ENCODE data around the gene ZNHIT3. TPM values are rescaled to one million over a fixed set of nuclear protein-coding genes. Genes with fewer than 3 reads are reported as not detected.

Gene ZNHIT3
- total and polyA plus RNA-seq, 3 donors from 2014 or later = 45.8 to 123 (median 46.0) TPM

DNA sequence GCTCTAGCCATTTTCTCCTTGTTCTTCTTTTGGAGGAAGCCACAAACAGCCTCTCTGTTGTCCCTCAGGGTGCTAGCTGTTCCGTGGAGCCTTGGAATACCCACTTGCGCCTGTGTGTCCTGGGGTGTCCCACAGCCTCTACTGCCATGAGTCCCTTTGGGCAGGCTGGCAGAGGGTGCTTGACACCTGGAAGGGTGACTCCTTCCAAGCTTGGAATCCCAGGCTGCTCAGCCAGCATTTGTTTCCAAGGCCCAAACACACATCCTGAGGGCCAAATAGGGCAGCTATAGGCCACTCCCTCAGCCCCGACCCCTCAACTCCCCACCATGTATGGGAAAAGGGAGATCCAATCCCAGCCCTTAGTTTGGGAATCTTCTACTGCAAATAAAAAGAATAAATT lies 14.9 kb downstream of the ZNHIT3 start:
- Histone ChIP-seq H3K27ac (no peak overlapping the region), H3K36me3 (ENCODE audit: low read depth, missing control alignments) (no peaks in the 10 kb centered on the region), H3K27me3 (no peaks in the 10 kb centered on the region), H3K9me3 (no peaks in the 10 kb centered on the region), H3K4me3 (no peak overlapping the region), H3K4me1 (no peaks in the 10 kb centered on the region)
- TF ChIP-seq POLR2A (IDR thresholded peaks at IDR 0.05) = no peak
- TF ChIP-seq, protein P1, sequence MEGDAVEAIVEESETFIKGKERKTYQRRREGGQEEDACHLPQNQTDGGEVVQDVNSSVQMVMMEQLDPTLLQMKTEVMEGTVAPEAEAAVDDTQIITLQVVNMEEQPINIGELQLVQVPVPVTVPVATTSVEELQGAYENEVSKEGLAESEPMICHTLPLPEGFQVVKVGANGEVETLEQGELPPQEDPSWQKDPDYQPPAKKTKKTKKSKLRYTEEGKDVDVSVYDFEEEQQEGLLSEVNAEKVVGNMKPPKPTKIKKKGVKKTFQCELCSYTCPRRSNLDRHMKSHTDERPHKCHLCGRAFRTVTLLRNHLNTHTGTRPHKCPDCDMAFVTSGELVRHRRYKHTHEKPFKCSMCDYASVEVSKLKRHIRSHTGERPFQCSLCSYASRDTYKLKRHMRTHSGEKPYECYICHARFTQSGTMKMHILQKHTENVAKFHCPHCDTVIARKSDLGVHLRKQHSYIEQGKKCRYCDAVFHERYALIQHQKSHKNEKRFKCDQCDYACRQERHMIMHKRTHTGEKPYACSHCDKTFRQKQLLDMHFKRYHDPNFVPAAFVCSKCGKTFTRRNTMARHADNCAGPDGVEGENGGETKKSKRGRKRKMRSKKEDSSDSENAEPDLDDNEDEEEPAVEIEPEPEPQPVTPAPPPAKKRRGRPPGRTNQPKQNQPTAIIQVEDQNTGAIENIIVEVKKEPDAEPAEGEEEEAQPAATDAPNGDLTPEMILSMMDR (IDR thresholded peaks at IDR 0.05) = no peak
- DNase-seq = no peak
- 78 to 89% methylated on average over 3 of the region's 3 CpGs for WGBS, 2 donors
- intact Hi-C loops (cut with DNase I; ENCODE audit: low total_unique reads) = no loop called here

DNA sequence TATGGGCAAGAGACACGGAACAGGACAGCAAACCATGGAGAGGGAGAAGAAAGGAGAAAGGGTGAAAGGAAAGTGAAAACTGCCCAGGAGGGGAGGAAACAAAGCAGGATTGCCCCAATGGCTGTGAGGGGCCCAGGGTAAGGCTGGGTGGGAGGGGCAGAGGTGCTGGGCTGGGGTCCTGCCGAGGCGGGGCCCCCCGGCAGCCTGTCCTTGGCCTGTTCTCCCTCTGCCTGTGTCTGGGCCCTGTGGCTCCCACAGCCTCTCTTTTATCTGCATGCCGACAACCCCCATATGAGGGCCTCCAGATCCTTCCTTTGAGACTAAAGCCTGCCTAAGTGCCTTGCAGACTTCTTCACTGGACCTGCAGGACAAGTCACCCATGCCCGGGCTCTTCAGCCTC lies 15.5 kb downstream of the ZNHIT3 start:
- H3K9me3 ChIP-seq = no peaks in the 10 kb centered on the region
- TF ChIP-seq POLR2A (IDR thresholded peaks at IDR 0.05) = no peak
- TF ChIP-seq, protein P1 (IDR thresholded peaks at IDR 0.05) = no peak
- H3K27ac ChIP-seq = no peak overlapping the region
- WGBS, 2 donors = 83 to 89% methylated on average over 6 of the region's 6 CpGs
- H3K4me1 ChIP-seq = no peaks in the 10 kb centered on the region
- H3K4me3 ChIP-seq = no peak overlapping the region
- intact Hi-C loops (cut with DNase I; ENCODE audit: low total_unique reads) = no loop called here
- H3K27me3 ChIP-seq = no peaks in the 10 kb centered on the region
- DNase-seq = no peak
- no peaks in the 10 kb centered on the region for H3K36me3 ChIP-seq (ENCODE audit: low read depth, missing control alignments)

DNA sequence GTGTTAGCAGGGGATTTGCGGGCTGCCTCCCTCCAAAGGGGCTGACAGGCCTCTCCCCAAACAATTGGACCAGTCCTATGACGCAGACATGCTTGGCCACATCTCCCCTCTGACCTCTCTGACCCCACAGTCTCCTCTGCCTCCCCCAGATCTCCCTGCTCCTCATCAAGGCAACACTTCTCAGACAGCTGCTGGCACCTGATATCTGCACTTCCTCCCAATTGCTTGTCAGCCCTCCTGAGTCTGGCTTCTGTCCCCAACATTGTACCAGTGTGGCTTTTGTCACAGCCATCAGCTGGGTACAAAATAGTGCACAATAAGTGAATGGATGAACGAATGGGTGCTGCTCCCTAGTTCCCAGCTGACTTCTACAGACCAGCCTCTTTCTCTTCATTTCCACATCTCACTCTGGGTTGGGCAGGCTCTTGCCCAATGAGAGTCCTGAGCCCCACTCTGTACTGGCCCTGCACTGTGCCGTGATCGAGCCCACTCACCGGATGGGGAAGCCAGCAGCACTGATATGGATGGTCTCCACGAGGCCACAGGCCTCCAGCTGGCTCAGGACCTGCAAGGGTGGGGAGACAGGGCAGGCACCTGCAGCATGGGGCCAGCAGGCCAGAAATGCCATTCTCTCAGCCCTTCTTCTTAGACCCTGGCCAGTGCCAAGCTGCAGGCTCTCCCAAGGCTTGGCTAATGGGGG lies 17.1 kb downstream of the ZNHIT3 start:
- intact Hi-C loops (cut with DNase I; ENCODE audit: low total_unique reads) = no loop called here

DNA sequence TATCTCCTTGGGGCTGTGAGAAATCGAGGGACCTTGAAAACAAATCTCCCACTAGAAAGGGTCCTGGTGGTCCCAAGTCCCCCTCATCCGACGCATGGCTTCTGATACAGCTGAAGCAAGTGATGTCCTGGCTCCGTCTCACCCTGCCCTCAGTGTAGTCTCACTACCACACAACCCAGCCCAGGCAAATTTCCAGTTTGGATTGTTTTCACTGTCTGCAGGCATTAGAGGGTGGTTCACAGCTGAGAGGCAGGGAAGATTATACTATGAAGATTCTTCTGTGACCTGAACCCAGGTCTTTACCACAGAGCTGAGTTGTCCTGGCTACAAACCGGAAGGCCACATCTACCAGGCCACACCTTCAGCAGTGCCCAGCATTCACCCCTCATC lies 17.7 kb downstream of the ZNHIT3 start:
- DNase-seq = no peak
- 91 to 100% methylated on average over 1 to 5 of the region's 5 CpGs for WGBS, 2 donors
- Histone ChIP-seq H3K27me3 (no peaks in the 10 kb centered on the region), H3K4me3 (no peak overlapping the region), H3K27ac (no peak overlapping the region), H3K4me1 (no peaks in the 10 kb centered on the region), H3K9me3 (no peaks in the 10 kb centered on the region), H3K36me3 (ENCODE audit: low read depth, missing control alignments) (no peaks in the 10 kb centered on the region)
- TF ChIP-seq, protein P1 (IDR thresholded peaks at IDR 0.05) = no peak
- TF ChIP-seq POLR2A (IDR thresholded peaks at IDR 0.05) = no peak
- intact Hi-C loops (cut with DNase I; ENCODE audit: low total_unique reads) = no loop called here

More for the DNA sequence above, 17.1 kb downstream of the ZNHIT3 start:
- 96 to 97% methylated on average over 3 to 7 of the region's 7 CpGs for WGBS, 2 donors
- no peak for DNase-seq
- TF ChIP-seq POLR2A (IDR thresholded peaks at IDR 0.05) = no peak
- TF ChIP-seq, protein P1 (IDR thresholded peaks at IDR 0.05) = no peak
- Histone ChIP-seq H3K4me3 (no peak overlapping the region), H3K27me3 (no peaks in the 10 kb centered on the region), H3K27ac (no peak overlapping the region), H3K4me1 (no peaks in the 10 kb centered on the region), H3K9me3 (no peaks in the 10 kb centered on the region), H3K36me3 (ENCODE audit: low read depth, missing control alignments) (no peaks in the 10 kb centered on the region)

DNA sequence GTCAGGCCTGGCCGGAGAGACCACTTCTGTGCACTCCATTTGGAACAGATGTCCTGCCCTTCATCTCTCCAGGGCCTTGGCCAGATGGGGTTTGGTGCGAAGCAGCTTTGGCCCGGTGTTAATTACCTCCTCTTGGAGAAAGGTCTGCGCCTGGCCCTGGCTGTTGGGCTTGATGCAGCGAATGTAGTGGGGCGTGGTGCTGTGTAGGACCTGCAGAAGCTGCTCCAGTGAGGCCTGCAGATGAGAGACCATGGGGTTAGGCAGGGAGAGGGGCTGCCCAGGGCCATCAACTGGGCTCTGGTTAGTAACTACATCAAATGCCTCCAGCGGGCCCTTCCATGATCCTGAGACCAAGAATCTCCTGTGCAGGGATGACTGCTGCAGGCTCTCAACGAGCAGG lies 18.7 kb downstream of the ZNHIT3 start:
- no peaks in the 10 kb centered on the region for H3K4me1 ChIP-seq
- H3K4me3 ChIP-seq = no peak overlapping the region
- H3K36me3 ChIP-seq (ENCODE audit: low read depth, missing control alignments) = no peaks in the 10 kb centered on the region
- H3K27ac ChIP-seq = no peak overlapping the region
- H3K27me3 ChIP-seq = no peaks in the 10 kb centered on the region
- DNase-seq = no peak
- intact Hi-C loops (cut with DNase I; ENCODE audit: low total_unique reads) = no loop called here
- no peaks in the 10 kb centered on the region for H3K9me3 ChIP-seq
- TF ChIP-seq POLR2A (IDR thresholded peaks at IDR 0.05) = no peak
- TF ChIP-seq, protein P1 (IDR thresholded peaks at IDR 0.05) = no peak
- 94% methylated on average over 5 to 8 of the region's 8 CpGs for WGBS, 2 donors

Measured in testis (tissue), 3 donors.